Esophagus mucosa (tissue), 1 donor: ENCODE data around the gene LRRC1. TPM values are rescaled to one million over a fixed set of nuclear protein-coding genes. Genes with fewer than 3 reads are reported as not detected.

Source experiments
- ATAC-seq: fragments of 200-7000 bp; cut with Tn5 transposase; one replicate; pipeline ENCODE4 v1.9.1; 2020
- total RNA-seq: library from RNA; stranded (reverse); gene quantifications from one replicate; pipeline ENCODE4 v1.2.4, GENCODE V29; 2023
- donor health status: DM: yes; HTN: yes; CAD: no.

LRRC1 gene
- total RNA-seq, 1 donor from 2014 or later: 21.9 TPM

DNA sequence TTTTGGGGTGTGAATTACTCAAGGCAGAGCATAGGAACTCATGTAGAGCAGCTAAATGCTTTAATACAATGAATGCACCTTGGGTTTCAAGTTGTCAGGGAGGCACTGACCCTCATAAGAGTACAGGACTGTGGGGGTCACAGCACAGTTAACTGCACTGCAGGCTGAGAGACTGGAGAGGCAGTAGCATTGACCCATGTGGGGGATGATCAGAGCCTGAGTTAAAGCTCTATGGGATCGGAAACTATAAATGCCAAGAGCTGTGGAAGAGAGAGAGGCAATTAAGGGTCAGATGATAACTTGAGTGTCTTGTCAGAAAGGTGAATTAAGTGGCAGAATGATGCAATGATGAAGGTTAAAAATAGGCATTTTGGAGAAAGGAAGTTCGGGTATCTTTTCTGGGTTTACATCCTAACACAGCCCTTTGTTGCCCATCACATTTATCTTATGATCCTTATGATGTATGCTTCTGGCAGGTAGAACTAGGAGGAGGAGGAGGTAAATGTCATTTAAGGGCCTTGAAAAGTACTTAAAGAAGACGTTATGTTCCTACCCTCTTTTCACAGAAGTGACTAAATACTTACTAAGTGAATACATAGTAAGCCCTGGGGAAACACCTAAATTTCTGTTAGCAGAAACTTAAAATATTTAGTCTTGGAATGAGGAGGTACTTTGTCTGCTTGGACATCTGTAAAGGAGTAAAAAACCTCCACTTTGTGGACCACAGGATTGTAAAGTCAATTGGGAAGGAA is 24.2 kb downstream of the LRRC1 start:
- no peak for ATAC-seq

DNA sequence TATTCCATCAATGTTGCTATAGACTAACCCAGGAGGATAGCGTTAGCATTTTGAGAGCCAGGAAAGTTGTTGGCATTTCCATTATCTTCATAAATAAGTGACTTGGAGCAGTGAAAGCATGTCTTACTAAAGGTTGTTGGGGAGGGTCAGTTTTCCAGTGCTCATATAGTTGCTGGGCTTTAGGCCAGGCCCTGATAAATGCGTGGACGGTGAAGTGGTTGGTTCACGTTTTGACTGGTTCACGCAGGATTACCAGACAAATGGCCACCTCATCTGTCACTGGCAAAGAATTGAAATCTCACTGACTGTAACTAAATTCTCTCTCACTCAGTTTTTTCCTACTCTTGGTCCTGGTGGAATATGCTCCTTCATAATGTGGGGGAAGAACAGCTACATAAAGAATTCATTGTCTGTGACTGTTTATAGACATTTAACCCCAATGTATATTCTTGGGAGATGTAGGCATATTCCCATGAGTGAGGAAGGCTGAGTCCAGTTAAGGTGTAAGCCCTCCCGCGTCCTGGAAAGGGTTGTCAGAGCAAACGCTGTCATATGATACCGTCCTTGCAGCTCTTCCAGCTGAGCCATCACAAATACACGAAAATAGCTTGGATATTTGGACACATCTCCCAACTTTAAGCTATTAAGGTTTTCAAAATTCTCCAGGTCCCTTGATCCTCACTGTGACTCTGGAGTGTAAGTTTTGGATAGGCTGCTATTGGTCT is 27.8 kb downstream of the LRRC1 start:
- ATAC-seq: no peak

DNA sequence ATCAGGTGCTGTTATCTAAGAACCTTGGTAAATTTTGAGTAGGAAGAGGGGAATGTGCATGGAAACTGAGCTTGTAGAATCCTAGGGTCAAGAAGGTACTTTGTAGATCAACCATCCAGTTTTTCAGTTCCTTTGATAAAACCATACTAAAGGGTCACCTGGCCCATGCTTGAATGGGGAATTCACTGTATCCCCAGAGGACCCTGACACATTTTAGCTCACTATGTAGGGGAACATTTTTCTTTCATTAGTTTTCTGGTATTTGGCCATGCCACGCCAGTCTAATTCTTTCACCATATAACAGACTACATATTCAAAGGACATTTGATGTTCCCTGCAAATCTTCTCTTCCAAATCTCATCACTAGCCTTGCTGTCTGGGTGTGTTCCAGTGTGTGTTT is 29.9 kb downstream of the LRRC1 start:
- no peak for ATAC-seq

DNA sequence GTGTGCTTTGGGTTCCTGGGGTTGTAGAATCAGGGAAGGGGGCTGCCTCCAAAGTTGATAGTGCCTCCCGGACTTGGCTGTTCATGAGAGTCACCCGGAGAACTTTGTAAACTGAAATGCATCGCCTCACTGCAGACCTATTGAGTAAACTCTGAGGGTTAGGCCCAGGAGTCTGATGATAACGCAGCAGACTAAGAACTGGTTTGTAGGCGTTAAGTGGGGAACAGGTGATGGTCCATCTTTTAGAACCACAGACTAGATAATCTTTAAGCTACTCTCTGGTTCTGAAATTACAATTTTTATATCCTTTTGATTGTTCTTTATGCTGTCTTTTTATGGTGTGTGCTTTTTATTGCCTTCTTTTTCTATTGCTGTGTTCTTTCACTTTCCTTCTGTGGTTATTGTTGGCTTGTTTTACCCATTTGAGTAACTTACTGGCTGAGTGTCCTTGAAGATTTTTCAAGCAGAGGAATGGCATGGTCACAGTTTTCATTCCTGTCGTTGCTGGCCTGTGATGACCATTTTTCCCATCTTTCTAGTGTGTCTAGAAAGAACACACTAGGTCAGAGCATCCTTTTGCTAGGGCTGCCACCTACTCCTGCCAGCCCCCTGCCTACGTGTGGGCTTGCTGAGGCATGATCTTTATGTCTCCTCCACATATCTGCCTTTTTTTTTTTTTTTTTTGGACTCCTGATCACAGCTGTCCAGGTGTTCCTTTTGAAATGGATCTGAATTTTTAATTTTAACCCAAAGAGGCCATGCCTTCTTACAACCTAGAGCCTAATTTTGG is 30.9 kb downstream of the LRRC1 start:
- no peak for ATAC-seq

DNA sequence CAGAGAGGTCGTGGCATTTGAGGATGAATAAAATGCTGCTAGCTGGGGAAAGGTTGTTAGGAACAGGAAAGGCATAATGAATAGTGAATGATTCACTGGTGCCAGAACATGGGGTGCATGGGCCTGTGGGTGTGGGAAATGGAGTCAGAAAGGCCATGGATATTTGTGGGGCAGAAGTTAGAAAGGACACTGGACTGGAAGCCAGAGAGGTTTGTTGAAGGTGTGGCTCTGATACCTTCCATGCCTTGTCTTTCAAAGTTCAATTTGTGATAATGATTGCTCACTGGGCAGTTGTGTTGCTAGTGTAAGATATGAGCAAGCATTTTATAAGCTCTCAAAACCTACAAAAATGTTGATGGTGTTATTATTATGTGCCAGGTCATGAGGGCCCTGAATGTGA is 32.7 kb downstream of the LRRC1 start:
- peak; percentile 45 for ATAC-seq

DNA sequence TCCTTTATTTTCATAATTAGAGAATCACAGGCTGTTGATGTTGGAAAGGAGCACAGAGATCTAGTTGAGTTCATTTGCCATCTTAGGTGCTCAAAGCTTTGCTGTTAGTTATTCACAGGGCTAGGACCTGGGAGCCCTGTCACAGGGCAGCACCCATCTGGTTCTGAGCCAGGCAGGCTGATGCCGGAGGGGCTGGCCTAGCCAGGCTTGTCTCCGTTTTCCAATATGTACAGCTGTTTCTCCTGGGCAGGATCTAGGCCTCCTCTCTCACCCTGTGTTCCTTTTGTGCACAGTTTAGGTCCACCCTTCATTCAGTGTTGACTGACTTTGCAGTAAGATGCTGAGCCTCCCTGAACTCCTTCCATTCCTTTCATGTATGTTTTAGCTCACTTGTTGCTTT is 33.4 kb downstream of the LRRC1 start:
- peak; percentile 59 for ATAC-seq

DNA sequence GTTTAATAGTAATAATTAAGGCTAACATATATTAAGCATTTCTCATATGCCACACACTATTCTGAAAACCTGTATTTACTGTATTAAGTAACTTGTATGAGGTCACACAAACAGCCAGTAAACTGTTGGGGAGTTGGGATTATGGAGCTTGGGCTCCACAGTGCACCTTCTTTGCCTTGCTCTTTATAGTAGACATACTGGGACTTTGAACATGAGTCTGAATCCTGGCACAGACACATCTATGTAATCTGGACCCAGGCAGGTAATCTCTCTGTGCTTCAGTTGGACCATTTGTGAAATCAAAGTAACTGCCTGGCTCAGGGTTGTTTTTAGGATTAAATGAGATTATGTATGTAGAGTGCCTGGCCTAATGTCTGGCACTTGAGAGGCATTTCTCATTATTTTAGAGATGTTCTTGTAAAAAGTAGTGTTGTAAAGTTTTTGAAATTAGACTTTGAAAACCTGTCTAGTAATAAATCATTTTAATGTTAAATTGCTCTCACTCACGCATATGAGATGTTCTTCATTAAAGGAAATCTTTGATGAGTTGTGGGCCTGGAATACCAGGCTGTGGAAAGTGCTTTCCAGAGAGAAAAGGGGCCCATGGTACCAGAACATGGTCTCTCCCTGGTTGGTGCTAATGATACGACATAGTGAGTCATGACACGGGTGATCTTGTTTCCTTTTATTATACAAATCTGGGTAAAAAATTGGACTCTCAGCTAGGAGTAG is 34.3 kb downstream of the LRRC1 start:
- ATAC-seq: no peak

DNA sequence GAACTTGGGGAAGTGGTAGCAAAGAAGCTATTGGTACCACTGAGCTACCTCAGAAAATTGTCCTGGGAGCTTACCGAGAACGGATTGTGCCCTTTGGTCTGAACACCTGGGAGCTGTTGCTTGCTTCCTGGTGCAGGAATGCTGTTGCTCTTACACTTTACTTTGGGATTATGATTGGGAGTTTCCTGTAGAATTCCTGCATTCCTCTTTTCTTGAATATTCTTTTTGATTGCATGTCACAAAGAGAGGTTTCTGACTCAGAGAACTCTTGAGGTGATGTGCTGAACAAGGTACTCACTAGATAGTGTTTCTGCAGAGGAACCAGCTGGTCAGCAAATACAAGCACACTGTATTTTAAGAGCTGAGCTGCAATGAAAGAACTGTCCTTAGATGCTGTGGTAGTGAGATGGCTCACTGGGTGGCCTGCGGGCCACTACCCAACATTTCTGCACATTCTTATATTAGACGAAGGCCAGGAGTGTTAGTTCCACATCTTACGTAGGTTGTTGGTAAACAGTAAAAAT is 35.0 kb downstream of the LRRC1 start:
- no peak for ATAC-seq

DNA sequence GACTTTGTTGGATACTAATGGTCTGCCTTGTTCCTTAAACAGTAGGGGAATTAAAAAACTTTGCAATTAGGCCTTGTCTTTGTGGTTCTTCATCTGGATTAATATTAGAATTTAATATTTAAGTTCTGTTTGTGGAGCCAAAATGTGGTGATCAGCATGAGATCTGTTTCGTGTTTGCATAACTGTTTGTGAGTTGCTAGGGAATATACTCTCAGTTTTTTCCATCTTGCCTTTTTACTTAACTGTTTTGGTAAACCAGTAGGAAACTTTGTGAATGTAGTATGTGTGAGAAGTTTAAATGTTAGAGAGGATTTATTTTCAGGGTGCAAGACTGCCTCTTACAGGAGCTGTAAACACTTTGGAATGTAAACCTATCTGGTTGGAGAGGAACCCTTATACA is 35.6 kb downstream of the LRRC1 start:
- no peak for ATAC-seq

DNA sequence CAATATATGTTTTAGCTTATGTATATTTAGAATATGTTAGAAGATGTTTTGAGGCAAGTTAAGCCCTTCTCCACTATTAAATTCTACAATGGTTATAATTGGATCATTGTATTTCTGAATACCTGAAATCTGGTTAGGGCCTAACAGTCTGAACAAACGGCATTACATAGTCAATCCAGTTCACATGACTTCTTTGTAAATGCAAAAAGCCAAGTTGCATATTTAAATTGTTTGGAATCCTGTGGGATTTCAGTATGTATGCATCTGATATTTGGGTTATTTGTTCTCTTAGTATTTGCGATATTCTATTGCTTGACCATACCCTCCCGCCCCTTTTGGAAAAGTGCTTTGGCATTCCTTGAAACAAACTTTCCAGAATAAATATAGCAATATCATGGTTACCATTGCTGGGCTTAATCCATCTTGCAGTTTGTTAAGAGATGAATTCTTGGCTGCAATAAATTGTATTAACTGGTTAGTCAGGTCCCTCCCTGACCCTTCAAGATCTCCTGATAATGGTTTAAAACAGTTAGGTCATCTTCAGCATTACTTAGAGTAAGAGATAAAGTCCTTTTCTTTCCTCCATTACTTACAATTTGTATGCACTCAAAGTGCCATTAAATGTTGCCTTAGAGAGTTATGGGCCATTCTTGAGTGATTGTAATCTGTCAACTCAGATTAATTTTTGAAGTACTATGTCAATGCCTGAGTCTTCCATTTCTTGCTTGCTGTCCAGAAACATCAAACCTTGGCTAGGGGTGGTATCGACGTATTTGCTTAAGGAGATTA is 36.5 kb downstream of the LRRC1 start:
- no peak for ATAC-seq

DNA sequence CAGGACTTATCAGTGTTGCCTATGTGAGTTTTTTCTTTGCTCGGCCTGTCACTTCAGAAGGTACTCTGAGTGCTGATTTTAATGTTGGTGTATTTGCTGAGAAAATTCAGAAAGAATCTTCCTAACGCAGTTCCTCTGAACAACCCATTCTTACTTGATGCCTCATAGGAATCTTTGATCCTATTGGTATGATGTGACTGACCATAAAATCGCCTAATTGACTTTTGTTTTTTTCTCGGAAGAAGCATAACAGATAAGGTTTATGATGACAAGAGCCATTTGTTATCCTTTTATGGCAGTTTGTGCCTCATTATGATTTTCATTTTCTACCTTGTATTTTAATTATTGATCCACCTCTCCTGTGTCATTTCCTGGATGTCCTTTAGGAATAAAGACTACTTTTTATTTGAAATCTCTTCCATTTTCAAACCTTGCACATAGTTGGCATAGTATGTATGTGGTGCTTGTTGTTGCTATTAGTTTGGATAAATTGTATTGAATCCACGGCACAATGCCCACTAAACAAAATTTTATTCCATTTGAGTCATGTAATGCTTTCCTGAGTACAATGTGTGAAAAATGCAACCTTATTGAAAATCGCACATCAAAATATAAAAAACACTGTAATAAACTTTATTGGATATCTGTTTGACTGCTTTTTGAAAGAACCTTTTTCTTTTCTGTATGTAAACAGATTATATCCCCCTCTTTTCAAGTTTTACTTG is 37.3 kb downstream of the LRRC1 start:
- no peak for ATAC-seq

DNA sequence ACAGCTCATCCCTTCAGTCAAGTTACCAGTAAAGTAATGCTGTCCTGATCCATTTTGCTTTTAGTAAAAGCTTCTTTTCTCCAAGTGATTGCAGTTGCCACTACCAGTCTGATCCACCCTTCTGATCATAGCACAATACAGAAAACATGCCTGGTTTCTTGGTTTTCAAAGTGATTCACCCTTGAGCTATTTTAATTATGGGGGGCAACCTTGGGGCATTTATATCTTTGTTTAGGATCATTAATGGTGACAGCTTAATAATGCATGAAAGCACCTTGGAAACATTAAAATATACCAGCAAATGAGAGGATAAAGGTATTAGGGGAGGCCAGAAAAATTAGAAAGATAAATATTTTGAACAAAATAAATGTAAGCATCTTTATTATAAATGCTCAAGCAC is 38.4 kb downstream of the LRRC1 start:
- no peak for ATAC-seq

DNA sequence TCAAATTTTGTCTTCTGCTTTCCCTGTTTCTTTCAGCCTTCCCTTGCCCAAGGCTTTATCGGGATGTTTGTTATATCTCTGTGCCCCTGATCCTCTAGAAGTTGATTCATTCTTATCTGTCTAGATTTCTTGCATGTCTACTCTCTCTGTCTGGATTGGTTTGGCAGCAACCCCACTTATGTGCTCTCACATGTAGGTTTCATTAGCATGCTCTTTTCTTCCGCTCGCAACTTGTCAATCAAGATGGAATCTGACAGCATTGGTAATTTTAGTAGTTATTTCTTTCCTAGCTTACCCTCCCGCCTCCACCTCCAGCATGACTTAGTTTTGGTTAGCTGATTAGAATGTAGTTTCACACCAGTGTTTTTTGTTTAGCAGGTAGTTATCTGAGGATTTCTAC is 39.3 kb downstream of the LRRC1 start:
- ATAC-seq: no peak

DNA sequence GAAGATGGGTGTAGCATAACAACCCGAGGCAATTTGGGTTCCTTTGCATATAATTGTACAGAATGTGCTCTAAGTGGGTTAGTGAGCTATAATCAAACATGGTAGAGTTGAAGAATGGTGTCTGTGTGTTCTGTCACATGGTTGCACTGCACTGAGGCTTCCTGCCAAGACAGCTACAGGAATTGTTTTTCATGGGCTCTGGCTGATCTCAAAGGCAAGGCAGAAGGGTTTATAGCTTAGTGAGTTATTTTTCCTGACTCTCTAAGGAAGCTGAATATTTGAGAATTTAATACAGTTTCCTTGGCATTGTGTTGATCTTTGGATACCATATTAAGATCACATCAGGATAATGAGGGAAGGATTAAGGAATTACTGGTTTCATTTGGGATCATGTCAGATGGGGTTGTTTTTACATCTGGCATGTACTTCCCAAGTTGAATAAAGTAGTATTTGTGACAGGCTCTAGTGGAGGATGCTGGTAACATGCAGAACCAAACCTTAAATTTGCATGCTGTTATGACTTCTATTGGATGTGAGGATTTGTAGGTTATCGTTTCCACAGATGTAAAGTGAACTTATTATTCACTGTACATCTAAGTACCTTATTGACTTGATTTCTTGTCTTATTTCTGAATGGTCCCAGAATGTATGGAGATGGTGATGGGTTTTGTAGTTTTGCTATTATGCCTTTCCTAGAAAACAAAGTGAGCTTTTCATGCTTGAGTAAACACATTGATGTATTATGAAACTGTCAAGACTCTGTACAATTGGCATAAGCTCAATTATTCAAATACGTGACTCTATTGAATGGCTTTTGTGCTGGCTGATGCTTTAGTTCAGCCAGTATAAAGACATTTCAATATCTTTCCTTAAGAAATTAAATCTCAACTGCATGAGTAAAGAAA is 43.3 kb downstream of the LRRC1 start:
- peak; percentile 55 for ATAC-seq

DNA sequence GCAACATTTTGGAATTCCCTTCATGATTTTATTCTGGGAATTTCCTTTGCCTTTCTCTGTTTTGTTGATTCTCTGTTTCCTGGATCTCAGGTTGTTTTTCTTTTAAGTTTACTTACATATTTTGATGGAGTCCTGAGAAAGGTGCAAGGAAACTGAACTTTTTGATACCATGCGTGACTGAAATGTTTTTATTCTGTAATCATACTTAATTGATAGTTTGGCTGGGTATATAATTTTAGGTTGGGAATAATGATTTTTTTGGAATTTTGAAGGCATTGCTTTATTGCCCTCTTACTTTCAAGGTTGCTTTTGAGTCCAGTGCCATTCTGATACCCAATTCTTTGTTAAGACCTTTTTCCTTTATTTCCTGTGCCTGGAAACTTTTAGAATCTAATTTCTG is 45.2 kb downstream of the LRRC1 start:
- ATAC-seq: no peak

DNA sequence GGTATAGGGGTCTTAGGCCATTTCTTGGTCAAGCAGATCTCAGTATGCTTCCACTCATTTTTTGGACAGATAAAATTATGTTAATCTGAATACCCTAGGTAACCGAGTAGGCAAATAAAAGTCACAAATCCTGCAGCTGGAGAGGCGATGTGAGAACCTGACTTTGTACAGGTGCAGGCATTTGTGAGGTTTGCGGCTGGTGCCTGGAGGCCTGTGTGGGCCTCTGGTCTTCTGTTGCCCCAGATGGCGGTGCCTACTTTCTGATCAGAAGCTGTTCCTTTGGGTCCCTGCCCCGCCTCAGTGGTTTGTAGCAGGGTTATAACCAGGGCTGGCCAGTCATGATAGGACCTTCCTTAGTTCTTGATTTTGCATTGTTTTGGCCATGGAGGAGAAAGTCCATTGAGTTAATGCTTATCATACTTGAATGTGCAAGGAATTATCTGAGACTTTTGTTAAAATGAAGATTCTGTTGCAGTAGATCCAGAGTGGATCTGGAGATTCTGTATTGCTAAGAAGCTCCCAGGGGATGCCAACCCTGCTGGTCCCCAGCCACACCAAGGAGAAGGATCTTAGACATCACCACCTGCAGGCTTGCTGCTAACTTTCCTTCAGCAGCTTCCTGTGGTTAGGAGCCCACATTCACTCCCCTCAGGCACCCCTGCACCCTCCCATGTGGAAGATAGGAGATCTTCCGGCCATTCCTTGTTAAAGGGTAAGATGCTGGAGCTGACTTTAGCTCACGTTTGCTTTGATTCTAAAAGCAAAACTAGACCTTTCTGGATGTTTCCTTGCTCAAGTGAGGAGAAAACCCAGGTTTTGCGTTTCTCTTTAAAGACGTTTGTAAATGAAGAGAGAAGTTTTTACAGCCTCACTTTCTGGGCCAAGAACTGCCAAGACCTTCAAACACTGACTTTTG is 50.7 kb downstream of the LRRC1 start:
- ATAC-seq: no peak

DNA sequence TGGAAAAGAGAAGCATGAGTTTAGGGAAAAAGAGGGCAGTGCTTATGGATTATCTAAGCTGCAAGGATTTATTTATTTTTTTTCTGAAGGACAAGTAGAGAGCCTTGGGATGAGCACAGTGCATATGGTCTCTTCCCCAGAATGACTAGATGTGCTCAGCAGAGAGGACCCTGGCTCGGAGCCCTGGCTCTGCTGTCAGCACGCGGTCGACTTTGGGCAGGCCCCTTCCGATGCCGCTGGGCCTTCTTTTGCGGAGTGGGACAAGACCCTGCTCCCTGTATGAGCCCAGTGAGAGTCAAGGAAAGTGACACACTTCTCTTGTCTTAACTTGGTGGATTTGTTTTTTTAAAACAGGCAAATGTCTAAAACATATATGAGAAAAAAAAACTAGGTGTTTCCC is 51.4 kb downstream of the LRRC1 start:
- no peak for ATAC-seq

DNA sequence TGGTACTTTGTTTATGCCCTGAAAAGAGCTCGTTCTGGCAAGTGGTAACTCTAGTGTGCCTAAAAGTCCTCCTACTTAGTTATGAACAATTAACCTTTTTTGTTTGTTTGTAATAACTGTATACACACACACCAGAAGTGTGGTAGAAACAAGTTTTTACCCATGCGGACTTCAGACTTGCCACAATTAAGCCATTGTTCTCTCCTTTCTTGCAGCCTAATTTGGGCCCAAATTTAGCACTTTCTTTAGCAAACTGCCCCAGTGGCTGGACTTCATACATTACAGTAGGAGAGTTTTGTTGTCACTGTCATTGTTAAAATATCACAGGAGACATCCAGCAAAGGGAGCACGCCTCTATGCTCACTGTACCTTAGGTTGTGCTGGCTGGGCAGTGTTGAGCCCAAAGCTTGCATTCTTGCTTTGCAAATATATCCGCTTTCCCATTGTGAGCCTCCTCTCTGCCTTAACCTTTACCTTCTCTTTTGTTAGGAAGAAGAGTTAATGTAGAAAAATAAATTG is 53.0 kb downstream of the LRRC1 start:
- ATAC-seq: no peak

DNA sequence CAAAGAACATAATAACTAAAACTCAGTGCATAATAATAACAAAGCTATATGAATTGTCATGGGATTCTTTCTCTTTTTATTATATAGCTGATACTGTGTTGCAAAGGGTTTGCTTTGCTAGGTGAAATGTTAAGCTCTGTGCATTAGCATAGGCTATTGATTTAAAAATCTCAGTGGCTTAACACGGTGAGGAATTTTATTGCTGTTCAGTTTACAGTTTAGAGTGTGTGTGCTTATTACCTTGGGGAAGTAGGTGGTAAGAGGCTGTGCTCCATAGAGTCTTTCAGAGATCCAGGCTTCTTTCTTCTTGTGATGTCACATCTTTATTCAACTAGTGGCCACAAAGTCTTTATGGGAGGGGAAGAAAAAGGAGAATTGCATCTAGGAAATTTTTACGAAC is 55.7 kb downstream of the LRRC1 start:
- ATAC-seq: no peak
